ENCODE data around the gene AIDA. TPM values are rescaled to one million over a fixed set of nuclear protein-coding genes. Genes with fewer than 3 reads are reported as not detected.

AIDA gene
- total and polyA plus RNA-seq, 2 experiments from 2014 or later, result 51.1 to 103 TPM

GRCh38 chr1:222641269-222641948 is 70.9 kb downstream of the AIDA start:
- peaks cover 23% of the 10 kb centered on the region for H3K36me3 Mint-ChIP-seq (ENCODE audit: low read depth)
- H3F3A ChIP-seq (replicated peaks; ENCODE audit: low read depth), result no peaks in the 10 kb centered on the region
- peak overlapping the region; percentile 68; the same call in 1 of the 2 replicates for H3K27ac Mint-ChIP-seq
- ATAC-seq, result no peak
- H3K4me3 Mint-ChIP-seq, result no peak overlapping the region
- no peaks in the 10 kb centered on the region for H4K20me1 ChIP-seq (replicated peaks; ENCODE audit: insufficient read depth)
- H3K79me2 ChIP-seq (replicated peaks; ENCODE audit: insufficient read depth), result peaks cover 16% of the 10 kb centered on the region
- H3K27ac ChIP-seq (ENCODE audit: low read depth), result no peak overlapping the region
- H3K36me3 ChIP-seq (ENCODE audit: insufficient read depth), result 0 out of 2 replicates have a peak, but pooled peaks cover 5% of the 10 kb centered on the region
- no peaks in the 10 kb centered on the region; the same call in 2 of the 3 replicates for H3K9me3 Mint-ChIP-seq
- no peak overlapping the region for H2AFZ ChIP-seq
- no peaks in the 10 kb centered on the region; the same call in 1 of the 2 replicates for H3K4me1 ChIP-seq (ENCODE audit: insufficient read depth)
- no peaks in the 10 kb centered on the region for H3K27me3 ChIP-seq (ENCODE audit: insufficient read depth)
- no peak overlapping the region for H3K4me2 ChIP-seq
- no peak overlapping the region for H3K4me3 ChIP-seq
- H3K27me3 Mint-ChIP-seq (ENCODE audit: insufficient read depth, low read depth, poor library complexity), result peaks cover 6% of the 10 kb centered on the region
- peaks cover 7% of the 10 kb centered on the region; the same call in 2 of the 3 replicates for H3K4me1 Mint-ChIP-seq
- no peak for TF ChIP-seq STAT1 (IDR thresholded peaks at IDR 0.05; ENCODE audit: unreplicated experiment)
- no peak for TF ChIP-seq NANOG (IDR thresholded peaks at IDR 0.05; ENCODE audit: borderline replicate concordance)
- no peak for TF ChIP-seq JUNB (IDR thresholded peaks at IDR 0.05; ENCODE audit: unreplicated experiment)
- no peak for TF ChIP-seq ZNF331 (CRISPR knock-in tag; IDR thresholded peaks at IDR 0.05; ENCODE audit: low read depth)
- no peak for TF ChIP-seq EZH2phosphoT487 (IDR thresholded peaks at IDR 0.05; ENCODE audit: unreplicated experiment)
- TF ChIP-seq CREB1 (CRISPR knock-in tag; IDR thresholded peaks at IDR 0.05; ENCODE audit: low read depth), result no peak
- H3K9me2 ChIP-seq (ENCODE audit: insufficient read depth), result no peaks in the 10 kb centered on the region
- DNase-seq (ENCODE audit: low spot score), result peak; percentile 1

DNA sequence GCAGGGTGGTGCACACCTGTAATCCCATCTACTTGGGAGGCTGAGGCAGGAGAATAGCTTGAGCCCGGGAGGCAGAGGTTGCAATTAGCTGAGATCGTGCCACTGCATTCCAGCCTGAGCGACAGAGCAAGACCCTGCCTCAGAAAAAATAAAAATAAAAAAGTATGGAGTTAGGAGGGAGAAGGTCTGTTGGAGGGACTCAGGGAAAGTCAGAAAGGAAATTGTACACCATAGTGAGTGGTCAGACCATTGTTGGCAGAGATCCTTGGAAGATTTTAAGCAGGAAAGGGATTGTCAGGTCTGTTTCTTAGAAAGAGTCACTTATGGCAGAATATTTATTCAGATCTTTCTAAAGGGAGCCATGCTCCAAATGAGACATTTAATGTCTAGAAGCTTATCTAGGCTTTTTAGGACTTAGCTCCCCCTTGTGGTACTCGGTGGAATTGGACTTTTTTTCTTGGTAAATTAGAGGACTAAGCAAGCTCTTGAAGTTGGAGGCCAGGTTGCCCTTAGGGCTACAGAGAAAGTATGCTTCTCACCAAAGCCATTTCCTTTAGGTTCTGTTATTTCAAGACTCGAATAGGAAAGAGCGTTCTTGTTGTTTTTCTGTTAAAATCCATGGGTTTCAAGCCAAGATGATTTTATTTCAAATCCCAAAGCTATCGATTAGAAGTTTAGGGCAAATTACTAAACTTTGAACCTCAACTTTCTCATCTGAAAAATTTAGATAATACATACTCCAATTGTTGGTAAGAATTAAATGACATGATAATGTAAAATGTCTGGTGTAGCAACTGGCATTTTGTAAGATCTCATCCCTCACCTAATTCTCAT is 77.9 kb downstream of the AIDA start:
- H3K27me3 Mint-ChIP-seq (ENCODE audit: insufficient read depth, low read depth, poor library complexity), result no peaks in the 10 kb centered on the region

More for the DNA sequence above, 77.9 kb downstream of the AIDA start:
- no peaks in the 10 kb centered on the region; the same call in 2 of the 3 replicates for H3K9me3 Mint-ChIP-seq
- H3F3A ChIP-seq (replicated peaks; ENCODE audit: low read depth), result no peaks in the 10 kb centered on the region
- H2AFZ ChIP-seq, result no peak overlapping the region
- no peaks in the 10 kb centered on the region for H3K4me1 ChIP-seq (ENCODE audit: insufficient read depth)
- peak; percentile 94 for DNase-seq (ENCODE audit: low spot score)
- H3K79me2 ChIP-seq (replicated peaks; ENCODE audit: insufficient read depth), result no peaks in the 10 kb centered on the region
- no peak overlapping the region for H3K27ac Mint-ChIP-seq
- no peak overlapping the region for H3K4me3 Mint-ChIP-seq
- ATAC-seq, result peak; percentile 74
- peaks cover 31% of the 10 kb centered on the region; the same call in 1 of the 2 replicates for H3K36me3 ChIP-seq (ENCODE audit: insufficient read depth)
- H3K4me3 ChIP-seq, result no peak overlapping the region
- no peaks in the 10 kb centered on the region for H3K27me3 ChIP-seq (ENCODE audit: insufficient read depth)
- H3K36me3 Mint-ChIP-seq (ENCODE audit: low read depth), result peaks cover 53% of the 10 kb centered on the region
- H3K27ac ChIP-seq (ENCODE audit: low read depth), result no peak overlapping the region
- no peak for TF ChIP-seq EZH2phosphoT487 (IDR thresholded peaks at IDR 0.05; ENCODE audit: unreplicated experiment)
- TF ChIP-seq, protein P1, sequence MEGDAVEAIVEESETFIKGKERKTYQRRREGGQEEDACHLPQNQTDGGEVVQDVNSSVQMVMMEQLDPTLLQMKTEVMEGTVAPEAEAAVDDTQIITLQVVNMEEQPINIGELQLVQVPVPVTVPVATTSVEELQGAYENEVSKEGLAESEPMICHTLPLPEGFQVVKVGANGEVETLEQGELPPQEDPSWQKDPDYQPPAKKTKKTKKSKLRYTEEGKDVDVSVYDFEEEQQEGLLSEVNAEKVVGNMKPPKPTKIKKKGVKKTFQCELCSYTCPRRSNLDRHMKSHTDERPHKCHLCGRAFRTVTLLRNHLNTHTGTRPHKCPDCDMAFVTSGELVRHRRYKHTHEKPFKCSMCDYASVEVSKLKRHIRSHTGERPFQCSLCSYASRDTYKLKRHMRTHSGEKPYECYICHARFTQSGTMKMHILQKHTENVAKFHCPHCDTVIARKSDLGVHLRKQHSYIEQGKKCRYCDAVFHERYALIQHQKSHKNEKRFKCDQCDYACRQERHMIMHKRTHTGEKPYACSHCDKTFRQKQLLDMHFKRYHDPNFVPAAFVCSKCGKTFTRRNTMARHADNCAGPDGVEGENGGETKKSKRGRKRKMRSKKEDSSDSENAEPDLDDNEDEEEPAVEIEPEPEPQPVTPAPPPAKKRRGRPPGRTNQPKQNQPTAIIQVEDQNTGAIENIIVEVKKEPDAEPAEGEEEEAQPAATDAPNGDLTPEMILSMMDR (conservative IDR thresholded peaks at IDR 0.05; ENCODE audit: low read depth in 2 of 2), result peak; percentile 80 to 95
- no peaks in the 10 kb centered on the region; the same call in none of the 2 replicates for H4K20me1 ChIP-seq (replicated peaks; ENCODE audit: insufficient read depth)
- no peaks in the 10 kb centered on the region for H3K4me1 Mint-ChIP-seq
- H3K4me2 ChIP-seq, result no peak overlapping the region
- no peaks in the 10 kb centered on the region for H3K9me2 ChIP-seq (ENCODE audit: insufficient read depth)

All from GM23338 (cell line).